Hepatocyte (in vitro differentiated cells): Measurements from ENCODE around the gene OR51A2. TPM values are rescaled to one million over a fixed set of nuclear protein-coding genes. Genes with fewer than 3 reads are reported as not detected.

Source experiments
- DNase-seq: peaks from one replicate; pipeline ENCODE4 v3.0.0-alpha.2; 2016; ENCODE audit warnings: low spot score
- H2AFZ ChIP-seq: fragments of 200-600 bp; sonication (generic); 2 replicates; pipeline ENCODE4 v1.6.0; 2016; ENCODE audit warnings: antibody characterized with exemption, mild to moderate bottlenecking
- H3K27ac ChIP-seq: fragments of 200-600 bp; sonication (generic); 2 replicates; pipeline ENCODE4 v1.5.1; 2016; ENCODE audit warnings: mild to moderate bottlenecking
- H3K27me3 ChIP-seq: fragments of 200-600 bp; sonication (generic); 2 replicates; pipeline ENCODE4 v1.6.1; 2016
- H3K36me3 ChIP-seq: fragments of 200-600 bp; sonication (generic); replicated peaks from 2 replicates; pipeline ENCODE4 v1.5.1; 2016; ENCODE audit warnings: low read depth; ENCODE audit not compliant: insufficient read depth
- H3K4me1 ChIP-seq: fragments of 200-600 bp; sonication (generic); 2 replicates; pipeline ENCODE4 v1.5.1; 2016; ENCODE audit warnings: mild to moderate bottlenecking, moderate library complexity; ENCODE audit not compliant: insufficient read depth
- H3K4me2 ChIP-seq: fragments of 200-600 bp; sonication (generic); 2 replicates; pipeline ENCODE4 v1.6.0; 2016
- H3K4me3 ChIP-seq: fragments of 200-600 bp; sonication (generic); 2 replicates; pipeline ENCODE4 v1.5.1; 2016; ENCODE audit warnings: mild to moderate bottlenecking
- H3K79me2 ChIP-seq: fragments of 200-600 bp; sonication (generic); 2 replicates; pipeline ENCODE4 v1.6.0; 2017; ENCODE audit warnings: mild to moderate bottlenecking
- H3K9me2 ChIP-seq: fragments of 200-600 bp; sonication (generic); replicated peaks from 2 replicates; pipeline ENCODE4 v1.6.0; 2017; ENCODE audit warnings: mild to moderate bottlenecking; ENCODE audit not compliant: insufficient read depth
- H3K9me3 ChIP-seq: fragments of 200-600 bp; sonication (generic); 2 replicates; pipeline ENCODE4 v1.5.1; 2016; ENCODE audit warnings: low read depth, mild to moderate bottlenecking
- H4K20me1 ChIP-seq: fragments of 200-600 bp; sonication (generic); 2 replicates; pipeline ENCODE4 v1.6.0; 2016; ENCODE audit warnings: mild to moderate bottlenecking; ENCODE audit not compliant: insufficient read depth, poor library complexity, severe bottlenecking
- CTCF ChIP-seq: fragments of 200-600 bp; sonication (generic); IDR thresholded peaks from 2 replicates; pipeline ENCODE4 v1.5.1; 2016; ENCODE audit warnings: antibody characterized with exemption, mild to moderate bottlenecking; ENCODE audit not compliant: poor library complexity
- EZH2 ChIP-seq: fragments of 200-600 bp; sonication (generic); IDR thresholded peaks from 2 replicates; pipeline ENCODE4 v1.6.1; 2016; ENCODE audit warnings: antibody characterized with exemption, mild to moderate bottlenecking, borderline replicate concordance
- EZH2phosphoT487 ChIP-seq: fragments of 200-600 bp; sonication (generic); IDR thresholded peaks from one replicate; pipeline ENCODE4 v1.6.1; 2018; ENCODE audit warnings: antibody characterized with exemption, mild to moderate bottlenecking, low read depth, moderate library complexity; ENCODE audit not compliant: unreplicated experiment, severe bottlenecking
- WGBS: methylation state at CpG from one replicate; pipeline ENCODE4 v1.1.6; 2016; ENCODE audit warnings: low lambda C conversion rate; ENCODE audit errors: missing lambda C conversion rate; 5-methylcytosine and 5-hydroxymethylcytosine counted together
- polyA plus RNA-seq: library from polyadenylated mRNA; unstranded; fragments of >200 nt; fragmentation: Nextera tagmentation; extraction: Ambion mirVana; gene quantifications from 2 replicates; pipeline ENCODE4 v1.2.1, GENCODE V29; 2016
- total RNA-seq: library from RNA; depleted of rRNA; stranded (reverse); fragments of >200 nt; gene quantifications from 2 replicates; pipeline ENCODE4 v1.2.3, GENCODE V29; 2014

Gene OR51A2
- total and polyA plus RNA-seq, 2 experiments from 2014 or later: not detected

- Histone ChIP-seq H2AFZ (no peak overlapping the region), H3K36me3 (no peaks in the 10 kb centered on the region), H3K4me1 (no peaks in the 10 kb centered on the region), H3K9me2 (no peaks in the 10 kb centered on the region), H3K27me3 (no peaks in the 10 kb centered on the region), H3K9me3 (no peaks in the 10 kb centered on the region), H3K27ac (no peak overlapping the region), H3K79me2 (no peaks in the 10 kb centered on the region), H3K4me3 (no peak overlapping the region), H3K4me2 (no peak overlapping the region), H4K20me1 (no peaks in the 10 kb centered on the region)
- 71% methylated on average over 1 of the region's 1 CpG for WGBS
- TF ChIP-seq EZH2phosphoT487 (no peak), EZH2 (no peak), CTCF (no peak)
- no peak for DNase-seq
Observed at GRCh38 chr11:4962816-4963215, 7.3 kb upstream of the OR51A2 start.

GRCh38 chr11:4960877-4961276 is 5.4 kb upstream of the OR51A2 start:
- 79% methylated on average over 3 of the region's 3 CpGs for WGBS
- DNase-seq: no peak
- H2AFZ ChIP-seq: no peak overlapping the region
- no peak overlapping the region for H3K4me3 ChIP-seq
- TF ChIP-seq EZH2: no peak
- no peak for TF ChIP-seq EZH2phosphoT487
- TF ChIP-seq CTCF: no peak
- no peak overlapping the region for H3K4me2 ChIP-seq
- H3K79me2 ChIP-seq: no peaks in the 10 kb centered on the region
- H3K4me1 ChIP-seq: no peaks in the 10 kb centered on the region
- H3K9me3 ChIP-seq: no peaks in the 10 kb centered on the region
- H3K27me3 ChIP-seq: no peaks in the 10 kb centered on the region
- H3K36me3 ChIP-seq: no peaks in the 10 kb centered on the region
- H4K20me1 ChIP-seq: no peaks in the 10 kb centered on the region
- no peaks in the 10 kb centered on the region for H3K9me2 ChIP-seq
- H3K27ac ChIP-seq: no peak overlapping the region

GRCh38 chr11:4957396-4957795 is 1.9 kb upstream of the OR51A2 start:
- H3K4me3 ChIP-seq: no peak overlapping the region
- no peak overlapping the region for H2AFZ ChIP-seq
- H4K20me1 ChIP-seq: no peaks in the 10 kb centered on the region
- no peaks in the 10 kb centered on the region for H3K27me3 ChIP-seq
- no peaks in the 10 kb centered on the region for H3K36me3 ChIP-seq
- H3K4me1 ChIP-seq: no peaks in the 10 kb centered on the region
- no peak for DNase-seq
- no peaks in the 10 kb centered on the region for H3K79me2 ChIP-seq
- no peak overlapping the region for H3K4me2 ChIP-seq
- TF ChIP-seq EZH2phosphoT487 (no peak), EZH2 (no peak), CTCF (no peak)
- no peak overlapping the region for H3K27ac ChIP-seq
- H3K9me2 ChIP-seq: no peaks in the 10 kb centered on the region
- 91% methylated on average over 4 of the region's 4 CpGs for WGBS
- no peaks in the 10 kb centered on the region for H3K9me3 ChIP-seq

- no peak within 1 kb of the TSS for H3K4me3 ChIP-seq
- H3K27ac ChIP-seq: no peak within 1 kb of the TSS
- no peak for DNase-seq
- no peak for TF ChIP-seq EZH2
- no peak for TF ChIP-seq EZH2phosphoT487
- TF ChIP-seq CTCF: no peak
- no peaks in the 10 kb centered on the region for H3K4me1 ChIP-seq
- no peaks in the 10 kb centered on the region for H3K9me3 ChIP-seq
- no peak within 1 kb of the TSS for H2AFZ ChIP-seq
- H3K4me2 ChIP-seq: no peak within 1 kb of the TSS
- no peaks in the 10 kb centered on the region for H4K20me1 ChIP-seq
- H3K27me3 ChIP-seq: no peaks in the 10 kb centered on the region
- H3K79me2 ChIP-seq: no peaks in the 10 kb centered on the region
- H3K9me2 ChIP-seq: no peaks in the 10 kb centered on the region
- H3K36me3 ChIP-seq: no peaks in the 10 kb centered on the region
Observed at GRCh38 chr11:4947505-4947904, 8.0 kb downstream of the OR51A2 start, which contains the start of gene OR51A4. Gene OR51A4 (minus strand): TSS chr11:4947605. CDS start chr11:4947100, 505 bp downstream.
